Measurements from ENCODE around the gene PRICKLE2.

PRICKLE2 gene

GRCh38 chr3:64221571-64222257 is 3.6 kb downstream of the PRICKLE2 start:
- no peak for DNase-seq (ENCODE audit: low read depth in 2 of 2)

- DNase-seq (ENCODE audit: low read depth in 2 of 2): no peak
These were observed 4.9 kb downstream of the PRICKLE2 start for GRCh38 chr3:64220161-64220914.

GRCh38 chr3:64218746-64219145 is 6.5 kb downstream of the PRICKLE2 start:
- DNase-seq (ENCODE audit: low read depth in 2 of 2): no peak

GRCh38 chr3:64218329-64218728 is 6.9 kb downstream of the PRICKLE2 start:
- no peak for DNase-seq (ENCODE audit: low read depth in 2 of 2)

- DNase-seq (ENCODE audit: low read depth in 2 of 2): no peak
These were observed 8.8 kb downstream of the PRICKLE2 start for GRCh38 chr3:64216274-64217147.

GRCh38 chr3:64215559-64215958 is 9.7 kb downstream of the PRICKLE2 start:
- no peak for DNase-seq (ENCODE audit: low read depth in 2 of 2)

GRCh38 chr3:64215103-64215502 is 10.2 kb downstream of the PRICKLE2 start:
- no peak for DNase-seq (ENCODE audit: low read depth in 2 of 2)

GRCh38 chr3:64214381-64215018 is 10.8 kb downstream of the PRICKLE2 start:
- DNase-seq (ENCODE audit: low read depth in 2 of 2): no peak

- no peak for DNase-seq (ENCODE audit: low read depth in 2 of 2)
These were observed 11.3 kb downstream of the PRICKLE2 start for GRCh38 chr3:64213962-64214379.

- no peak for DNase-seq (ENCODE audit: low read depth in 2 of 2)
These were observed 11.9 kb downstream of the PRICKLE2 start for GRCh38 chr3:64213224-64213878.

GRCh38 chr3:64209866-64210621 is 15.2 kb downstream of the PRICKLE2 start:
- DNase-seq (ENCODE audit: low read depth in 2 of 2): no peak

GRCh38 chr3:64207289-64208080 is 17.8 kb downstream of the PRICKLE2 start:
- DNase-seq (ENCODE audit: low read depth in 2 of 2): no peak

GRCh38 chr3:64203969-64204908 is 21.0 kb downstream of the PRICKLE2 start:
- DNase-seq (ENCODE audit: low read depth in 2 of 2): no peak

GRCh38 chr3:64203216-64203615 is 22.1 kb downstream of the PRICKLE2 start:
- DNase-seq (ENCODE audit: low read depth in 2 of 2): no peak

GRCh38 chr3:64199932-64200331 is 25.3 kb downstream of the PRICKLE2 start:
- DNase-seq (ENCODE audit: low read depth in 2 of 2): no peak

- no peak for DNase-seq (ENCODE audit: low read depth in 2 of 2)
These were observed 28.9 kb downstream of the PRICKLE2 start for GRCh38 chr3:64196236-64196929.

GRCh38 chr3:64195789-64196188 is 29.5 kb downstream of the PRICKLE2 start:
- DNase-seq (ENCODE audit: low read depth in 2 of 2): no peak

- DNase-seq (ENCODE audit: low read depth in 2 of 2): no peak
These were observed 33.4 kb downstream of the PRICKLE2 start for GRCh38 chr3:64191822-64192221.

All from stimulated activated CD4-positive, alpha-beta T cell treated with anti-CD3 and anti-CD28 coated beads, Interleukin-15, amount 100 ng/mL, for 48 hours (primary cell).